Keratinocyte (primary cell): ENCODE results near the gene CDH7. TPM values are rescaled to one million over a fixed set of nuclear protein-coding genes. Genes with fewer than 3 reads are reported as not detected.

ENCODE experiments used
- DNase-seq: peaks from one replicate; pipeline ENCODE4 v3.0.0-alpha.2; 2011; ENCODE audit warnings: low read depth, missing footprints, low spot score
- FAIRE-seq: peaks from 2 replicates; lab custom pipeline; 2011; peaks lifted over from hg19 to GRCh38; lab: Jason Lieb, UNC
- H2AFZ ChIP-seq: 2 replicates; pipeline ENCODE4 v1.6.0; 2012; ENCODE audit warnings: low read length, control low read depth, inconsistent platforms; ENCODE audit not compliant: control insufficient read depth
- H3K27ac ChIP-seq: 2 replicates; pipeline ENCODE4 v1.5.1; 2011; ENCODE audit warnings: low read length; ENCODE audit not compliant: control insufficient read depth, insufficient read depth
- H3K27me3 ChIP-seq: 3 replicates; pipeline ENCODE4 v1.6.0; 2011; ENCODE audit warnings: low read length; ENCODE audit not compliant: control insufficient read depth, insufficient read depth; ENCODE audit errors: extremely low read depth
- H3K36me3 ChIP-seq, 2 experiments: 2 replicates in 1 of 2; 3 replicates in 1 of 2; pipeline ENCODE4 v1.5.1; 2011; ENCODE audit warnings: low read length in 2 of 2, mild to moderate bottlenecking in 1 of 2; ENCODE audit not compliant: control insufficient read depth in 2 of 2, insufficient read depth in 2 of 2; ENCODE audit errors: extremely low read depth in 1 of 2
- H3K4me1 ChIP-seq: 3 replicates; pipeline ENCODE4 v1.5.1; 2011; ENCODE audit warnings: low read length; ENCODE audit not compliant: control insufficient read depth, insufficient read depth; ENCODE audit errors: extremely low read depth
- H3K4me2 ChIP-seq: 3 replicates; pipeline ENCODE4 v1.6.0; 2011; ENCODE audit warnings: low read depth, low read length; ENCODE audit not compliant: control insufficient read depth, insufficient read depth; ENCODE audit errors: extremely low read depth
- H3K4me3 ChIP-seq, 3 experiments: fragments of 200-600 bp in 1 of 3; sonication (generic) in 1 of 3; 2 replicates in 2 of 3; 3 replicates in 1 of 3; pipeline ENCODE4 v1.5.1; 2011 to 2016; ENCODE audit warnings: low read length in 3 of 3, mild to moderate bottlenecking in 3 of 3, control low read depth in 2 of 3, inconsistent platforms in 1 of 3, low read depth in 1 of 3, mixed read lengths in 1 of 3, mixed run types in 1 of 3, moderate library complexity in 1 of 3; ENCODE audit not compliant: control insufficient read depth in 2 of 3, insufficient read depth in 2 of 3; ENCODE audit errors: extremely low read depth in 1 of 3
- H3K79me2 ChIP-seq: 2 replicates; pipeline ENCODE4 v1.6.0; 2012; ENCODE audit warnings: low read length; ENCODE audit not compliant: control insufficient read depth, insufficient read depth
- H3K9ac ChIP-seq: 3 replicates; pipeline ENCODE4 v1.6.0; 2011; ENCODE audit warnings: low read length; ENCODE audit not compliant: control insufficient read depth, insufficient read depth; ENCODE audit errors: extremely low read depth
- H3K9me1 ChIP-seq: 3 replicates; pipeline ENCODE4 v1.6.0; 2011; ENCODE audit warnings: low read length; ENCODE audit not compliant: control insufficient read depth, insufficient read depth; ENCODE audit errors: extremely low read depth
- H3K9me3 ChIP-seq: 2 replicates; pipeline ENCODE4 v1.5.1; 2012; ENCODE audit warnings: low read depth, low read length; ENCODE audit not compliant: control insufficient read depth
- H4K20me1 ChIP-seq: 3 replicates; pipeline ENCODE4 v1.6.0; 2011; ENCODE audit warnings: low read length; ENCODE audit not compliant: control insufficient read depth, insufficient read depth; ENCODE audit errors: extremely low read depth
- CTCF ChIP-seq, 3 experiments: IDR thresholded peaks in 1 of 3; conservative IDR thresholded peaks in 1 of 3; optimal IDR thresholded peaks in 1 of 3; 2 replicates in 2 of 3; 3 replicates in 1 of 3; pipeline versions ENCODE3 to v1.5.1; 2011; ENCODE audit warnings: low read length in 3 of 3, mild to moderate bottlenecking in 3 of 3, moderate library complexity in 2 of 3, control low read depth in 1 of 3, inconsistent platforms in 1 of 3; ENCODE audit not compliant: insufficient read depth in 2 of 3; ENCODE audit errors: extremely low read depth in 1 of 3
- EZH2 ChIP-seq: IDR thresholded peaks from one replicate; pipeline ENCODE4 v1.6.1; 2012; ENCODE audit warnings: inconsistent platforms, mild to moderate bottlenecking, low read length, moderate library complexity
- dilution Hi-C: fragments of 300-500 bp; cut with MboI; formaldehyde crosslinking; loops from one replicate; pipeline ENCODE4 v1.7.0; 2020; ENCODE audit warnings: low sequenced_read_pairs; ENCODE audit not compliant: extremely low pct_ligation_motif_present
- polyA plus RNA-seq, 5 experiments: library from polyadenylated mRNA; depleted of rRNA in 3 of 5; stranded (reverse) in 3 of 5; stranded (forward) in 1 of 5; unstranded in 1 of 5; fragments of >200 nt; gene quantifications; 1 replicate in 1 of 5; 2 replicates in 3 of 5; 3 replicates in 1 of 5; pipeline versions ENCODE4 v1.2.1 to v1.2.3, GENCODE V29; 2011 to 2012; ENCODE audit warnings: missing spikeins in 2 of 5, low read depth in 1 of 5, low replicate concordance in 1 of 5

The CDH7 gene
- polyA plus RNA-seq, 1 donor (not counting 4 experiments of a cell fraction or from before 2014, with no cell fraction given), result not detected

- H3K36me3 ChIP-seq, result no peaks in the 10 kb centered on the region
- no peaks in the 10 kb centered on the region for H3K27me3 ChIP-seq
- H3K79me2 ChIP-seq, result no peaks in the 10 kb centered on the region
- dilution Hi-C loops, result no loop called here
- H3K9me3 ChIP-seq, result no peaks in the 10 kb centered on the region
- no peak overlapping the region for H3K4me2 ChIP-seq
- DNase-seq, result no peak
- no peaks in the 10 kb centered on the region for H3K9me1 ChIP-seq
- H3K9ac ChIP-seq, result no peak overlapping the region
- no peak for FAIRE-seq
- H3K4me3 ChIP-seq, result no peak overlapping the region
- H2AFZ ChIP-seq, result no peak overlapping the region
- no peak for TF ChIP-seq EZH2
- TF ChIP-seq CTCF (optimal IDR thresholded peaks at IDR 0.05 in 1 of 3, IDR thresholded peaks at IDR 0.05 in 1 of 3, conservative IDR thresholded peaks at IDR 0.05 in 1 of 3; ENCODE audit: extremely low read depth in 1 of 3, insufficient read depth in 2 of 3, low read length in 3 of 3), result no peak
- no peaks in the 10 kb centered on the region for H4K20me1 ChIP-seq
- H3K27ac ChIP-seq, result no peak overlapping the region
- H3K4me1 ChIP-seq, result no peaks in the 10 kb centered on the region
These were observed 72.0 kb downstream of the CDH7 start for GRCh38 chr18:65822826-65823225.

- no peak for FAIRE-seq
- dilution Hi-C loops, result no loop called here
These were observed 76.6 kb downstream of the CDH7 start for GRCh38 chr18:65827444-65827843.

More at GRCh38 chr18:65827444-65827843, 76.6 kb downstream of the CDH7 start:
- no peaks in the 10 kb centered on the region for H3K79me2 ChIP-seq
- H3K4me2 ChIP-seq, result no peak overlapping the region
- H3K36me3 ChIP-seq, result no peaks in the 10 kb centered on the region
- H3K4me3 ChIP-seq, result no peak overlapping the region
- no peak overlapping the region for H3K27ac ChIP-seq
- no peaks in the 10 kb centered on the region for H4K20me1 ChIP-seq
- H3K9me3 ChIP-seq, result no peaks in the 10 kb centered on the region
- no peak for DNase-seq
- H3K9me1 ChIP-seq, result no peaks in the 10 kb centered on the region
- H3K9ac ChIP-seq, result no peak overlapping the region
- TF ChIP-seq CTCF (optimal IDR thresholded peaks at IDR 0.05 in 1 of 3, IDR thresholded peaks at IDR 0.05 in 1 of 3, conservative IDR thresholded peaks at IDR 0.05 in 1 of 3; ENCODE audit: extremely low read depth in 1 of 3, insufficient read depth in 2 of 3, low read length in 3 of 3) (no peak), EZH2 (no peak)
- no peaks in the 10 kb centered on the region for H3K27me3 ChIP-seq
- H2AFZ ChIP-seq, result no peak overlapping the region
- no peaks in the 10 kb centered on the region for H3K4me1 ChIP-seq
